Activated CD4-positive, alpha-beta T cell treated with anti-CD3 and anti-CD28 coated beads, Interleukin-2, amount 50 U/mL, for 4 hours (primary cell): Measurements from ENCODE around the gene MARCHF9.
"Not testable (repeated sequence)": the region's sequence is repeated elsewhere in the genome, so short reads cannot be mapped to it uniquely, and the experiment has no call there.

ENCODE experiments used
- DNase-seq, 2 experiments: peaks; one replicate each; pipeline ENCODE4 v3.0.0-alpha.2; 2020

Gene MARCHF9

GRCh38 chr12:57754411-57755193, at the start of gene MARCHF9:
MARCHF9 (plus strand) TSS chr12:57755103; CDS start chr12:57755529, 426 bp downstream.
- DNase-seq, result peak; percentile 81 to 85

GRCh38 chr12:57707250-57707649, 47.7 kb upstream of the MARCHF9 start:
- no peak for DNase-seq

- no peak for DNase-seq
Observed at GRCh38 chr12:57708296-57708695, 46.6 kb upstream of the MARCHF9 start.

- no peak for DNase-seq
Observed at GRCh38 chr12:57712701-57713100, 42.2 kb upstream of the MARCHF9 start.

- DNase-seq, result no peak
Observed at GRCh38 chr12:57713209-57713608, 41.7 kb upstream of the MARCHF9 start.

GRCh38 chr12:57715036-57715748, 39.7 kb upstream of the MARCHF9 start:
- DNase-seq, result not testable (repeated sequence)

- no peak for DNase-seq
Observed at GRCh38 chr12:57715786-57716185, 39.1 kb upstream of the MARCHF9 start.

- no peak for DNase-seq
Observed at GRCh38 chr12:57716305-57716704, 38.6 kb upstream of the MARCHF9 start.

GRCh38 chr12:57717131-57717530, 37.8 kb upstream of the MARCHF9 start:
- DNase-seq, result no peak

- no peak for DNase-seq
Observed at GRCh38 chr12:57717846-57718640, 36.9 kb upstream of the MARCHF9 start.

- no peak for DNase-seq
Observed at GRCh38 chr12:57718641-57719528, 36.0 kb upstream of the MARCHF9 start.

- no peak for DNase-seq
Observed at GRCh38 chr12:57719777-57720605, 34.9 kb upstream of the MARCHF9 start.

- DNase-seq, result no peak
Observed at GRCh38 chr12:57720606-57721595, 34.0 kb upstream of the MARCHF9 start.

GRCh38 chr12:57721846-57722608, 32.9 kb upstream of the MARCHF9 start:
- not testable (repeated sequence) for DNase-seq

- no peak for DNase-seq
Observed at GRCh38 chr12:57722716-57723629, 31.9 kb upstream of the MARCHF9 start.

- no peak for DNase-seq
Observed at GRCh38 chr12:57723630-57723962, 31.3 kb upstream of the MARCHF9 start.

GRCh38 chr12:57724003-57724935, 30.6 kb upstream of the MARCHF9 start:
- no peak for DNase-seq
